T-helper 22 cell (primary cell): ENCODE data around the gene SNAPC3.
"Not testable (repeated sequence)": the region's sequence is repeated elsewhere in the genome, so short reads cannot be mapped to it uniquely, and the experiment has no call there.

Experiments used
- DNase-seq: peaks from one replicate; pipeline ENCODE4 v3.0.0-alpha.2; 2020; ENCODE audit warnings: low read depth

SNAPC3 gene

GRCh38 chr9:15422372-15423230, at the start of gene SNAPC3:
Gene SNAPC3 (plus strand): TSS chr9:15422876. CDS start chr9:15422880, 4 bp downstream.
- DNase-seq: peak; percentile 88

GRCh38 chr9:15373881-15374280, 48.8 kb upstream of the SNAPC3 start:
- no peak for DNase-seq

- DNase-seq: no peak
These were observed 48.4 kb upstream of the SNAPC3 start for GRCh38 chr9:15374310-15374709.

- no peak for DNase-seq
These were observed 47.9 kb upstream of the SNAPC3 start for GRCh38 chr9:15374825-15375224.

GRCh38 chr9:15377625-15378540, 44.8 kb upstream of the SNAPC3 start:
- DNase-seq: no peak

GRCh38 chr9:15379317-15379716, 43.4 kb upstream of the SNAPC3 start:
- not testable (repeated sequence) for DNase-seq

GRCh38 chr9:15379888-15380287, 42.8 kb upstream of the SNAPC3 start:
- DNase-seq: not testable (repeated sequence)

GRCh38 chr9:15381491-15381890, 41.2 kb upstream of the SNAPC3 start:
- DNase-seq: no peak

GRCh38 chr9:15386465-15386864, 36.2 kb upstream of the SNAPC3 start:
- DNase-seq: no peak

GRCh38 chr9:15389173-15389572, 33.5 kb upstream of the SNAPC3 start:
- no peak for DNase-seq

- no peak for DNase-seq
These were observed 33.0 kb upstream of the SNAPC3 start for GRCh38 chr9:15389631-15390030.

GRCh38 chr9:15390201-15390600, 32.5 kb upstream of the SNAPC3 start:
- DNase-seq: no peak

- DNase-seq: no peak
These were observed 30.3 kb upstream of the SNAPC3 start for GRCh38 chr9:15392363-15392762.

GRCh38 chr9:15400281-15400941, 22.3 kb upstream of the SNAPC3 start:
- no peak for DNase-seq

GRCh38 chr9:15401266-15401665, 21.4 kb upstream of the SNAPC3 start:
- no peak for DNase-seq

GRCh38 chr9:15403155-15403554, 19.5 kb upstream of the SNAPC3 start:
- DNase-seq: no peak

- no peak for DNase-seq
These were observed 18.5 kb upstream of the SNAPC3 start for GRCh38 chr9:15404171-15404570.

- no peak for DNase-seq
These were observed 5.8 kb upstream of the SNAPC3 start for GRCh38 chr9:15416880-15417279.

GRCh38 chr9:15417626-15418025, 5.0 kb upstream of the SNAPC3 start:
- no peak for DNase-seq

GRCh38 chr9:15420796-15421195, 1.9 kb upstream of the SNAPC3 start:
- no peak for DNase-seq

- DNase-seq: no peak
These were observed 1.1 kb upstream of the SNAPC3 start for GRCh38 chr9:15421532-15421931.

GRCh38 chr9:15421990-15422371, 695 bp upstream of the SNAPC3 start:
- DNase-seq: no peak
